Thymus (tissue), 11 donors: Measurements from ENCODE around the gene OSMR. TPM values are rescaled to one million over a fixed set of nuclear protein-coding genes. Genes with fewer than 3 reads are reported as not detected.

Source experiments
- DNase-seq, 9 donors: peaks; one replicate each; pipeline ENCODE4 v3.0.0-alpha.2; 2013; ENCODE audit warnings: low spot score in 9 of 9, low read depth in 6 of 9, missing footprints in 1 of 9
- H3K27ac ChIP-seq, 2 donors: one replicate each; pipeline ENCODE4 v1.5.1; 2013; ENCODE audit warnings: control low read depth in 1 of 2, low read depth in 1 of 2, low read length in 1 of 2, mild to moderate bottlenecking in 1 of 2, moderate library complexity in 1 of 2
- H3K27me3 ChIP-seq, 2 donors: one replicate each; pipeline ENCODE4 v1.5.1; 2013; ENCODE audit warnings: low read length in 1 of 2; ENCODE audit not compliant: control insufficient read depth in 2 of 2, insufficient read depth in 1 of 2
- H3K36me3 ChIP-seq, 2 donors: one replicate each; pipeline ENCODE4 v1.5.1; 2013; ENCODE audit warnings: low read length in 1 of 2, mild to moderate bottlenecking in 1 of 2, moderate library complexity in 1 of 2; ENCODE audit not compliant: control insufficient read depth in 2 of 2, insufficient read depth in 2 of 2
- H3K4me1 ChIP-seq, 2 donors: one replicate each; pipeline ENCODE4 v1.5.1; 2013; ENCODE audit warnings: low read length in 2 of 2; ENCODE audit not compliant: control insufficient read depth in 2 of 2, insufficient read depth in 2 of 2
- H3K4me3 ChIP-seq, 2 donors: one replicate each; pipeline ENCODE4 v1.5.1; 2013; ENCODE audit warnings: low read length in 2 of 2, control low read depth in 1 of 2, mild to moderate bottlenecking in 1 of 2
- H3K9me3 ChIP-seq, 2 donors: one replicate each; pipeline ENCODE4 v1.5.1; 2013; ENCODE audit warnings: low read length in 1 of 2, mild to moderate bottlenecking in 1 of 2; ENCODE audit not compliant: control insufficient read depth in 2 of 2, insufficient read depth in 1 of 2
- WGBS: extraction: QIAGEN DNeasy Blood & Tissue Kit; methylation state at CpG from one replicate; pipeline ENCODE4 v1.1.7; 2013; 5-methylcytosine and 5-hydroxymethylcytosine counted together
- polyA plus RNA-seq: library from polyadenylated mRNA; stranded (reverse); fragments of 200-250 nt; gene quantifications from one replicate; pipeline ENCODE4 v1.2.3, GENCODE V29; 2013
- total RNA-seq: library from RNA; stranded (reverse); fragments of 120-200 nt; gene quantifications from one replicate; pipeline ENCODE4 v1.2.4, GENCODE V29; 2013
- donor health status: healthy.

The OSMR gene
- total and polyA plus RNA-seq, 2 donors, result 7.6 to 32.0 TPM

GRCh38 chr5:38825494-38825893 lies 20.3 kb upstream of the OSMR start:
- DNase-seq, result no peak
- Histone ChIP-seq H3K27me3 (no peaks in the 10 kb centered on the region), H3K27ac (no peak overlapping the region), H3K36me3 (no peaks in the 10 kb centered on the region), H3K4me3 (no peak overlapping the region), H3K9me3 (peaks cover 2 to 6% of the 10 kb centered on the region in 2 donors), H3K4me1 (no peaks in the 10 kb centered on the region)
- WGBS, result 80% methylated on average over 1 of the region's 1 CpG

GRCh38 chr5:38827525-38827924 lies 18.3 kb upstream of the OSMR start:
- H3K4me1 ChIP-seq, result no peaks in the 10 kb centered on the region
- no peaks in the 10 kb centered on the region for H3K36me3 ChIP-seq
- H3K27me3 ChIP-seq, result no peaks in the 10 kb centered on the region
- H3K4me3 ChIP-seq, result no peak overlapping the region
- no peak overlapping the region for H3K27ac ChIP-seq
- DNase-seq, result no peak
- no peaks in the 10 kb centered on the region for H3K9me3 ChIP-seq
- 81% methylated on average over 4 of the region's 4 CpGs for WGBS

GRCh38 chr5:38830521-38831051 lies 15.2 kb upstream of the OSMR start:
- no peaks in the 10 kb centered on the region for H3K27me3 ChIP-seq
- WGBS, result 91% methylated on average over 3 of the region's 3 CpGs
- no peaks in the 10 kb centered on the region for H3K9me3 ChIP-seq

GRCh38 chr5:38831117-38831516 lies 14.7 kb upstream of the OSMR start:
- Histone ChIP-seq H3K9me3 (no peaks in the 10 kb centered on the region), H3K4me1 (no peaks in the 10 kb centered on the region), H3K27me3 (no peaks in the 10 kb centered on the region), H3K27ac (no peak overlapping the region), H3K4me3 (no peak overlapping the region), H3K36me3 (no peaks in the 10 kb centered on the region)
- DNase-seq, result no peak
- 85% methylated on average over 5 of the region's 5 CpGs for WGBS

More at GRCh38 chr5:38830521-38831051, 15.2 kb upstream of the OSMR start:
- Histone ChIP-seq H3K36me3 (no peaks in the 10 kb centered on the region), H3K27ac (no peak overlapping the region), H3K4me1 (no peaks in the 10 kb centered on the region), H3K4me3 (no peak overlapping the region)
- DNase-seq, result no peak

GRCh38 chr5:38831909-38832308 lies 13.9 kb upstream of the OSMR start:
- Histone ChIP-seq H3K27me3 (no peaks in the 10 kb centered on the region), H3K27ac (no peak overlapping the region), H3K9me3 (no peaks in the 10 kb centered on the region), H3K36me3 (no peaks in the 10 kb centered on the region), H3K4me3 (no peak overlapping the region), H3K4me1 (no peaks in the 10 kb centered on the region)
- 35% methylated on average over 3 of the region's 3 CpGs for WGBS
- DNase-seq, result no peak

- Histone ChIP-seq H3K4me1 (no peaks in the 10 kb centered on the region), H3K27ac (no peak overlapping the region), H3K27me3 (no peaks in the 10 kb centered on the region), H3K36me3 (no peaks in the 10 kb centered on the region), H3K4me3 (no peak overlapping the region), H3K9me3 (no peaks in the 10 kb centered on the region)
- no peak for DNase-seq
- WGBS, result 82% methylated on average over 4 of the region's 4 CpGs
Observed at GRCh38 chr5:38832810-38833209, 13.0 kb upstream of the OSMR start.

GRCh38 chr5:38835887-38836286 lies 9.9 kb upstream of the OSMR start:
- Histone ChIP-seq H3K9me3 (no peaks in the 10 kb centered on the region), H3K36me3 (no peaks in the 10 kb centered on the region), H3K27ac (no peak overlapping the region), H3K27me3 (no peaks in the 10 kb centered on the region), H3K4me1 (no peaks in the 10 kb centered on the region), H3K4me3 (no peak overlapping the region)
- DNase-seq, result no peak
- 22% methylated on average over 2 of the region's 2 CpGs for WGBS

GRCh38 chr5:38837416-38837815 lies 8.4 kb upstream of the OSMR start:
- 92% methylated on average over 2 of the region's 2 CpGs for WGBS
- no peaks in the 10 kb centered on the region for H3K27me3 ChIP-seq
- no peaks in the 10 kb centered on the region for H3K9me3 ChIP-seq
- no peaks in the 10 kb centered on the region for H3K36me3 ChIP-seq
- H3K4me1 ChIP-seq, result no peaks in the 10 kb centered on the region
- no peak for DNase-seq
- H3K27ac ChIP-seq, result no peak overlapping the region
- no peak overlapping the region for H3K4me3 ChIP-seq

GRCh38 chr5:38837932-38838331 lies 7.9 kb upstream of the OSMR start:
- Histone ChIP-seq H3K27ac (no peak overlapping the region), H3K4me1 (no peaks in the 10 kb centered on the region), H3K36me3 (no peaks in the 10 kb centered on the region), H3K4me3 (no peak overlapping the region), H3K9me3 (no peaks in the 10 kb centered on the region), H3K27me3 (peaks cover 0 to 2% of the 10 kb centered on the region in 2 donors)
- WGBS, result 99% methylated on average over 2 of the region's 2 CpGs
- DNase-seq, result no peak

- Histone ChIP-seq H3K36me3 (no peaks in the 10 kb centered on the region), H3K4me3 (no peak overlapping the region), H3K27me3 (peaks cover 23 to 50% of the 10 kb centered on the region in 2 donors), H3K27ac (no peak overlapping the region), H3K9me3 (no peaks in the 10 kb centered on the region), H3K4me1 (no peaks in the 10 kb centered on the region)
- DNase-seq, result no peak
- 93% methylated on average over 1 of the region's 1 CpG for WGBS
Observed at GRCh38 chr5:38843665-38844064, 2.1 kb upstream of the OSMR start.
